HepG2 (cell line): ENCODE data around the gene CHDH.

Experiments used
- ARNT2 ChIP-seq: sonication (generic); formaldehyde crosslinking; IDR thresholded peaks from 2 replicates; pipeline ENCODE4 v1.8.0; 2022; ENCODE audit warnings: mild to moderate bottlenecking, low read depth, missing genetic modification reagents, moderate library complexity
- ATF7 ChIP-seq, 2 experiments: fragments of 450-650 bp in 1 of 2; sonication (generic) in 1 of 2; formaldehyde crosslinking in 1 of 2; IDR thresholded peaks; 2 replicates each; pipeline versions ENCODE4 v1.4.0 to v1.6.1; 2016 to 2020; ENCODE audit warnings: antibody characterized with exemption in 1 of 2, mild to moderate bottlenecking in 1 of 2, missing genetic modification reagents in 1 of 2
- CBX2 ChIP-seq, 2 experiments: fragments of 200-600 bp in 1 of 2; sonication (generic); formaldehyde crosslinking in 1 of 2; IDR thresholded peaks; 2 replicates each; pipeline versions ENCODE4 v1.7.0 to v1.8.1; 2018 to 2022; ENCODE audit warnings: low read depth in 2 of 2, low read length in 1 of 2, mild to moderate bottlenecking in 1 of 2, missing genetic modification reagents in 1 of 2
- MAFK ChIP-seq, 2 experiments: IDR thresholded peaks in 1 of 2; conservative IDR thresholded peaks in 1 of 2; 2 replicates each; pipeline ENCODE4 v1.6.1; 2011; ENCODE audit warnings: improper control_type of control experiment in 2 of 2, low read length in 2 of 2
- POLR2A ChIP-seq, 2 experiments: IDR thresholded peaks; 2 replicates each; pipeline ENCODE4 v1.6.1; 2011; ENCODE audit warnings: low read depth in 2 of 2, low read length in 2 of 2, mild to moderate bottlenecking in 1 of 2, moderate library complexity in 1 of 2; ENCODE audit not compliant: insufficient read depth in 1 of 2
- SUZ12 ChIP-seq: fragments of 150-350 bp; IDR thresholded peaks from 2 replicates; pipeline ENCODE4 v1.6.1; 2014; ENCODE audit warnings: low read depth, low read length
- UBTF ChIP-seq: sonication (generic); formaldehyde crosslinking; IDR thresholded peaks from 2 replicates; pipeline ENCODE4 v1.4.0; 2020; ENCODE audit warnings: mild to moderate bottlenecking, missing genetic modification reagents
- ZFP36 ChIP-seq: fragments of 150-350 bp; IDR thresholded peaks from 2 replicates; pipeline ENCODE4 v1.6.1; 2018; ENCODE audit warnings: borderline replicate concordance, low read length, low read depth; ENCODE audit not compliant: partially characterized antibody
- ZNF12 ChIP-seq: sonication (generic); formaldehyde crosslinking; IDR thresholded peaks from 2 replicates; pipeline ENCODE4 v1.5.0; 2020; ENCODE audit warnings: missing genetic modification reagents
- TF ChIP-seq, protein P1 (sequence below): sonication (generic); formaldehyde crosslinking; IDR thresholded peaks from 2 replicates; pipeline ENCODE4 v1.9.0; 2021; ENCODE audit warnings: missing genetic modification reagents, borderline replicate concordance

GRCh38 chr3:53813229-53813628 is 33.0 kb downstream of the CHDH start:
- no peak for TF ChIP-seq POLR2A (IDR thresholded peaks at IDR 0.05; ENCODE audit: insufficient read depth in 1 of 2, low read depth in 2 of 2, low read length in 2 of 2)
- TF ChIP-seq CBX2 (IDR thresholded peaks at IDR 0.05; ENCODE audit: low read depth, low read length): no peak
- no peak for TF ChIP-seq CBX2 (CRISPR knock-in tag; IDR thresholded peaks at IDR 0.05; ENCODE audit: low read depth)
- no peak for TF ChIP-seq ARNT2
- no peak for TF ChIP-seq ATF7 (IDR thresholded peaks at IDR 0.05)
- TF ChIP-seq ATF7 (CRISPR knock-in tag; IDR thresholded peaks at IDR 0.05): no peak
- TF ChIP-seq ZFP36: no peak
- TF ChIP-seq MAFK (conservative IDR thresholded peaks at IDR 0.05 in 1 of 2, IDR thresholded peaks at IDR 0.05 in 1 of 2; ENCODE audit: low read length in 2 of 2): no peak
- TF ChIP-seq UBTF (CRISPR knock-in tag): no peak
- TF ChIP-seq SUZ12: no peak
- TF ChIP-seq, protein P1, sequence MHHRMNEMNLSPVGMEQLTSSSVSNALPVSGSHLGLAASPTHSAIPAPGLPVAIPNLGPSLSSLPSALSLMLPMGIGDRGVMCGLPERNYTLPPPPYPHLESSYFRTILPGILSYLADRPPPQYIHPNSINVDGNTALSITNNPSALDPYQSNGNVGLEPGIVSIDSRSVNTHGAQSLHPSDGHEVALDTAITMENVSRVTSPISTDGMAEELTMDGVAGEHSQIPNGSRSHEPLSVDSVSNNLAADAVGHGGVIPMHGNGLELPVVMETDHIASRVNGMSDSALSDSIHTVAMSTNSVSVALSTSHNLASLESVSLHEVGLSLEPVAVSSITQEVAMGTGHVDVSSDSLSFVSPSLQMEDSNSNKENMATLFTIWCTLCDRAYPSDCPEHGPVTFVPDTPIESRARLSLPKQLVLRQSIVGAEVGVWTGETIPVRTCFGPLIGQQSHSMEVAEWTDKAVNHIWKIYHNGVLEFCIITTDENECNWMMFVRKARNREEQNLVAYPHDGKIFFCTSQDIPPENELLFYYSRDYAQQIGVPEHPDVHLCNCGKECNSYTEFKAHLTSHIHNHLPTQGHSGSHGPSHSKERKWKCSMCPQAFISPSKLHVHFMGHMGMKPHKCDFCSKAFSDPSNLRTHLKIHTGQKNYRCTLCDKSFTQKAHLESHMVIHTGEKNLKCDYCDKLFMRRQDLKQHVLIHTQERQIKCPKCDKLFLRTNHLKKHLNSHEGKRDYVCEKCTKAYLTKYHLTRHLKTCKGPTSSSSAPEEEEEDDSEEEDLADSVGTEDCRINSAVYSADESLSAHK: no peak
- no peak for TF ChIP-seq ZNF12 (CRISPR knock-in tag)
